GM10266 (cell line): ENCODE measurements around the gene PTS.
"Not testable (repeated sequence)": the region's sequence is repeated elsewhere in the genome, so short reads cannot be mapped to it uniquely, and the experiment has no call there.

Experiments
- DNase-seq: peaks from one replicate; pipeline ENCODE4 v3.0.0; 2012; ENCODE audit errors: extremely low spot score
- CTCF ChIP-seq: IDR thresholded peaks from 2 replicates; pipeline ENCODE4 v1.5.1; 2012; ENCODE audit warnings: mild to moderate bottlenecking, low read depth; ENCODE audit not compliant: control insufficient read depth, insufficient read depth; ENCODE audit errors: missing control alignments

Gene PTS

GRCh38 chr11:112186304-112186703, 39.9 kb upstream of the PTS start:
- no peak for DNase-seq
- no peak for TF ChIP-seq CTCF

GRCh38 chr11:112195113-112195512, 31.1 kb upstream of the PTS start:
- DNase-seq = not testable (repeated sequence)

- DNase-seq = no peak
- no peak for TF ChIP-seq CTCF
Measured at GRCh38 chr11:112195951-112196351, 30.3 kb upstream of the PTS start.

GRCh38 chr11:112196519-112197087, 29.6 kb upstream of the PTS start:
- no peak for DNase-seq

GRCh38 chr11:112199101-112199500, 27.1 kb upstream of the PTS start:
- not testable (repeated sequence) for DNase-seq

More at GRCh38 chr11:112196519-112197087, 29.6 kb upstream of the PTS start:
- no peak for TF ChIP-seq CTCF

GRCh38 chr11:112200252-112200651, 26.0 kb upstream of the PTS start:
- no peak for DNase-seq
- no peak for TF ChIP-seq CTCF

- TF ChIP-seq CTCF = no peak
- no peak for DNase-seq
Measured at GRCh38 chr11:112206071-112206470, 20.2 kb upstream of the PTS start.

- DNase-seq = no peak
- TF ChIP-seq CTCF = no peak
Measured at GRCh38 chr11:112210890-112211289, 15.3 kb upstream of the PTS start.

- TF ChIP-seq CTCF = no peak
- no peak for DNase-seq
Measured at GRCh38 chr11:112211536-112211935, 14.7 kb upstream of the PTS start.
